ENCODE results near the gene ZBTB7C.

DNA sequence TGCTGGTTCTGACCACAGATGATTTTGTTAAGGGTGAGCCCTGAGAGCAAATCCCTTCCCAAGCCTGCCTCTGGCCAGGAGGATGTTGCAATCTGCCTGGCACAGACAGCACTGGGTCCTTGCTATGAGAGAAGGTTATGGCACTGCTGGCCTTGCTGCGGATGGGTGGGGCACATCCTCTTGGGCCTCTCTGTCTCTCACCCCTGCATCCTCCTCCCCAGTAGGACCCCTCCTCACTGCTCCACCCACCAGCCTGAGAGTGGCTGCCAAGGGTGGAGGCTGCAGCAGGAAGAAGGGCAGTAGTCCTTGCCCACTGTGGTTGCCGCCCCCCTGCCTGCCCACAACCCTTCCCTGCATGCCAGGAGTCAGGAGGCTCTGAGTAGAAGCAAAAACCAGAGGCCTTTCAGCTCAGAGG is 180.9 kb downstream of the ZBTB7C start:
- TF ChIP-seq, protein P1, sequence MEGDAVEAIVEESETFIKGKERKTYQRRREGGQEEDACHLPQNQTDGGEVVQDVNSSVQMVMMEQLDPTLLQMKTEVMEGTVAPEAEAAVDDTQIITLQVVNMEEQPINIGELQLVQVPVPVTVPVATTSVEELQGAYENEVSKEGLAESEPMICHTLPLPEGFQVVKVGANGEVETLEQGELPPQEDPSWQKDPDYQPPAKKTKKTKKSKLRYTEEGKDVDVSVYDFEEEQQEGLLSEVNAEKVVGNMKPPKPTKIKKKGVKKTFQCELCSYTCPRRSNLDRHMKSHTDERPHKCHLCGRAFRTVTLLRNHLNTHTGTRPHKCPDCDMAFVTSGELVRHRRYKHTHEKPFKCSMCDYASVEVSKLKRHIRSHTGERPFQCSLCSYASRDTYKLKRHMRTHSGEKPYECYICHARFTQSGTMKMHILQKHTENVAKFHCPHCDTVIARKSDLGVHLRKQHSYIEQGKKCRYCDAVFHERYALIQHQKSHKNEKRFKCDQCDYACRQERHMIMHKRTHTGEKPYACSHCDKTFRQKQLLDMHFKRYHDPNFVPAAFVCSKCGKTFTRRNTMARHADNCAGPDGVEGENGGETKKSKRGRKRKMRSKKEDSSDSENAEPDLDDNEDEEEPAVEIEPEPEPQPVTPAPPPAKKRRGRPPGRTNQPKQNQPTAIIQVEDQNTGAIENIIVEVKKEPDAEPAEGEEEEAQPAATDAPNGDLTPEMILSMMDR (conservative IDR thresholded peaks at IDR 0.05; ENCODE audit: low read length): no peak
- TF ChIP-seq EZH2phosphoT487 (IDR thresholded peaks at IDR 0.05; ENCODE audit: borderline replicate concordance, low read depth, low read length): no peak

All from OCI-LY7 (cell line).